GM19023 (cell line): ENCODE measurements around the gene ARHGAP8.
"Not testable (repeated sequence)": the region's sequence is repeated elsewhere in the genome, so short reads cannot be mapped to it uniquely, and the experiment has no call there.

Experiments used
- ATAC-seq: cut with Tn5 transposase; IDR thresholded peaks from one replicate; pipeline ENCODE4 v1.9.1; 2021; ENCODE audit warnings: mild to moderate bottlenecking, moderate library complexity; ENCODE audit not compliant: unreplicated experiment

Gene ARHGAP8

DNA sequence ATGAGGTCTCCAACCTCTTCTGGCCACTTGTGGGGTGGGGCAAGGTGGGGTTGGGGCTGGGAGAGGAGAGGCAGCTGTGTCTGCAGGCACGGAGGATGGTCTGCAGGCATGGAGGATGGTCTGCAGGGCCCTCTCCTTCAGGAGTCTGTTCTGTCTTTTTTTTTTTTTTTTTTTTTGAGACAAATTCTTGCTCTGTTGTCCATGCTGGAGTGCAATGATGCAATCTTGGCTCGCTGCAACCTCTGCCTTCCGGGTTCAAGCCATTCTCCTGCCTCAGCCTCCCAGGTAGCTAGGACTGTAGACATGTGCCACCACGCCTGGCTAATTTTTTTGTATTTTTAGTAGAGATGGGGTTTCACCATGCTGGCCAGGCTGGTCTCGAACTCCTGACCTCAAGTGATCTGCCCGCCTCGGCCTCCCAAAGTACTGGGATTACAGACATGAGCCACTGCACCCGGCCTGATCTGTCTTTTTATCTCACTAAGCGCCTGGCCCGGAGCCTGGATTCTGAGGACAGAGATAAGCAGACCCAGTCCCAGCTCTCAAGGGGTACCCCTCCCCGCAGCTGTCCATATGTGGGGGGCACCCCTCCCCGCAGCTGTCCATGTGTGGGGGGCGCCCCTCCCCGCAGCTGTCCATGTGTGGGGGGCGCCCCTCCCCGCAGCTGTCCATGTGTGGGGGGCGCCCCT, 47.7 kb downstream of the ARHGAP8 start:
- ATAC-seq = not testable (repeated sequence)

GRCh38 chr22:44801476-44801875, 49.1 kb downstream of the ARHGAP8 start:
- ATAC-seq = no peak

GRCh38 chr22:44802071-44802700, 49.8 kb downstream of the ARHGAP8 start:
- no peak for ATAC-seq

DNA sequence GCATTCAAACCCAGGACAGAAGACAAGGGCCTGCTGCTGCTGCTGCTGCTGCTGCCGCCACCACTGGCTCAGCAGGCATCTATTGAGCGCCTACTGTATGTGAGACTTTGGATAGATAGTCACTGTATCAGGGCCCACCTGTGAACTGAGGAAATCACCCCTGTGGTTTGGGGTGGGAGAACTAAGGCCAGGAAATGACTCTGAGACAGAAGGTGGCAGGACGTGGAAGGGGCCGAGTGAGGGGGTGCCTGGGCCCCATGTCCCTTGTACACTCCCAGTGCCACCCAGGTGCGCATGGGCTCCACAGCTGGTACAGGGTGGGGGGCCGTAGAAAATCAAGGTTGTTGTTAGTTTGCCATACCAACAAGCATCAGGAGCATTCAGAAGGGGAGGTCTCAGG, 50.6 kb downstream of the ARHGAP8 start:
- no peak for ATAC-seq

- no peak for ATAC-seq
Measured at GRCh38 chr22:44804327-44804726, 52.0 kb downstream of the ARHGAP8 start.

GRCh38 chr22:44805711-44806110, 53.3 kb downstream of the ARHGAP8 start:
- ATAC-seq = no peak

DNA sequence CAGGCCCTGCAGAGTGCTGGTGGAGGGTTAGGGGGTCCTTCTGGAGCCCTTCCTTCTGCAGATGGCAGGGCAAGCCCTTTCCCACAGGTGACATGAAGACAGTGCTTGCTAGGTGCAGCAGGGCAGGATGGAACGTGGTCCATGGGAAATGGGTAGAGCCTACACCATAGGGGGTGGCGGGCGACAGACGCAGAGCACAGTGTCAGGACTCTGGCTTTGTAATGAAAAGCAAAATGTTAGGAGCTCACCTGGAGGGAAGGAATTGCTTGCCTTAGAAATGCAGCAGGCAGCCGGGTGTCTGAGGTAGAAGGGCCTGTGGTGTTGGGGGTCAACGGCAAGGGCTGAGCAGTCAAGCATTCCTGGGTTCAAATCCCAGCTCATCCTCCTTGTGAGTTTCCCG, 54.9 kb downstream of the ARHGAP8 start:
- no peak for ATAC-seq

- ATAC-seq = no peak
Measured at GRCh38 chr22:44807915-44808690, 55.7 kb downstream of the ARHGAP8 start.

DNA sequence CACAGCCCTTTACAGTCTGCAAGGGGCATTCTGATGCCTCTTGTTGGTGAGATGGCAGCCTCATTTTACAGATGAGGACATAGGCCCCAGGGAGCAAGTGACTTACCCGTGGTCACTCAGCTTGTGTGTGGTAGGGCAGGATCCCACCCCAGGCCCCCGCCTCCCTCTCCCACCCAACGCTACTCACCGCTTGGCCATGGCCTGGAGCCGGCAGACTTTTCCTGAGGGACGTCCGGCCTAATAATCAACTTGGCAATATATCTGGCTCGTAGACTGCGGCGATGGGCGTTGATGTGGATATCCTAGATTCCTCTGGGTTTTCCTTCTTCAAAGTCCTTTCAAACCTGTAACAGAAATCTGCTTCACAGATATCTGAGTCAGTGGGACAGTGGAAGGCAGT, 57.1 kb downstream of the ARHGAP8 start:
- no peak for ATAC-seq

- no peak for ATAC-seq
Measured at GRCh38 chr22:44811141-44811540, 58.8 kb downstream of the ARHGAP8 start.

GRCh38 chr22:44813416-44813815, 61.0 kb downstream of the ARHGAP8 start:
- ATAC-seq = no peak

GRCh38 chr22:44814266-44815098, 62.1 kb downstream of the ARHGAP8 start:
- no peak for ATAC-seq

DNA sequence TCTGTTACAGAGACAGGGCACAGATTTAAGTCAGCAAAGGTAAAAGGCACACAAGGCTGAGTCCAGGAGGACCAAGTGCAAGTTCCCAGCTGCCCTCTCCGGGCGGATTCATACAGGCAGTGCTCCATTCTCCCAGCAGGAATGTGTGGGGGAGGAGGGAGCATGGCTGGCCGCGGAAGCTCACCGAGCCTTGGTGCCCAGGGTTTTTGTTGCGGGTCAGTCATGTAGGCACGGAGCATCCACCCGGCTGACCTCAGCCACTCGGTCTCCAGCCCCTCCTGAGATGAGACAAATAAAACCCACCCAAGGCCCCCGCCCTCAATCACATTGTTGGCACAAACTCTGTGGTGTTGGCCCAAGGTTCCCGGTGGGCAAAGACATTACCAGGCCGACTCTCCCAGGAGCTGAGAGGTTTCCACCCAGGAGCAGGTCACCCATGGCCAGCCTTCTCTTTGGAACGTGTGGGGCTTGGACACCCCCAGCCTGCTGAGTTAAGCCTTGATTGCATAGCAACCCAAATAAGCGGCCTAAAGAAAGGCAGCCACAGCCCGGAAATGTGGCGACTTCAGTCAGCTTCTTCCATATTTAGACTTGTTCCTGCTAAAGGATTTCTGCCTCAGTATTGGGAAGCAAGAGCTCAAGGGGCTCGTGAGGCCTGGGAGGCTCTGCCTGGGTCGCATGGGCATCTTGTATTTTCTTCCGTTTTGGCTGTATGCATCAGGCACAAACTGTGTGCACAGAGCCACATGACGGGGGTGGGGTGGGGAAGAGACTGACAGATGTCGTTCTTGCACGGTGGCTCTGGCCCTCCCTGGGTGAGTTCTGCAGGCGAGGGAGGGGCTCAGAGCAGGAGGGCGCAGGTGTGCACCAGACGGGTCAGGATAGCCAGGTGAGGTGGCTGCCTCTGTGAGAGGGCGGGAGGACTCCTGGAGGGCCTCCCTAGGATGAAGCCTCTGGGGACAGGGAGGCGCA, 63.0 kb downstream of the ARHGAP8 start:
- ATAC-seq = no peak

DNA sequence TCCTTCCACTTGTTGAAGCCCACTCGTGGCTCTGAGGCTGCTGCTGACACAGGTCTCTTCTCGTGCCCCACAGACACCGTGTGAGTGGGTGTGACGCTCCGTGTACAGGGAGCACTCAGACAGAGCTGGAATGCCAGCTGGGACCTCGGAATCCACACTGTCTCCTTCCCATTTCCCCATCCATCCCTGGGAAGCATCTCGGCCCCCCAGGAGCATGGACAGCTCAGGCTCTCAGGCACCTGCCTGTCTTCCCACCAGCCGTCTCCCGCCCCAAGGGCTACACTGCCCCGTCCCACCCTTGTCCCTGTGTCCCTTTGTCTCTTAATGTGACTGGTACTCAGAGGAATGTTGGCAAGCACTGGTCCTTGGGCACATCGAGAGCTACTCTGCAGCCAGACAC, 63.8 kb downstream of the ARHGAP8 start:
- ATAC-seq = no peak

DNA sequence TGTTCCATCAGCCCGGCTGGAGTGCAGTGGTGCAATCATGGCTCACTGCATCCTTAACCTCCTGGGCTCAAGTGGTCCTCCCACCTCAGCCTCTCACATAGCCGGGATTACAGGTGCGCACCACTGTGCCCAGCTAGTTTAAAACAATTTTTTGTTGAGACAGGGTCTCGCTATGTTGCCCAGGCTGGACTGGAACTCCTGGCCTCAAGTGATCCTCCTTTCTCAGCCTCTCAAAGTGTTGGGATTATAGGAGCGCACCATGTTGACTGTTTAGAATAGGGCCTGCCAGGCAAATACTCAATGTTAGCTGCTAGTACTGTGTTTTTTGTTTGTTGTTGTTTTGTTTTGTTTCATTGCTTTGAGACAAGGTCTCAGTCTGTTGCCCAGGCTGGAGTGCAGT, 66.4 kb downstream of the ARHGAP8 start:
- ATAC-seq = no peak

DNA sequence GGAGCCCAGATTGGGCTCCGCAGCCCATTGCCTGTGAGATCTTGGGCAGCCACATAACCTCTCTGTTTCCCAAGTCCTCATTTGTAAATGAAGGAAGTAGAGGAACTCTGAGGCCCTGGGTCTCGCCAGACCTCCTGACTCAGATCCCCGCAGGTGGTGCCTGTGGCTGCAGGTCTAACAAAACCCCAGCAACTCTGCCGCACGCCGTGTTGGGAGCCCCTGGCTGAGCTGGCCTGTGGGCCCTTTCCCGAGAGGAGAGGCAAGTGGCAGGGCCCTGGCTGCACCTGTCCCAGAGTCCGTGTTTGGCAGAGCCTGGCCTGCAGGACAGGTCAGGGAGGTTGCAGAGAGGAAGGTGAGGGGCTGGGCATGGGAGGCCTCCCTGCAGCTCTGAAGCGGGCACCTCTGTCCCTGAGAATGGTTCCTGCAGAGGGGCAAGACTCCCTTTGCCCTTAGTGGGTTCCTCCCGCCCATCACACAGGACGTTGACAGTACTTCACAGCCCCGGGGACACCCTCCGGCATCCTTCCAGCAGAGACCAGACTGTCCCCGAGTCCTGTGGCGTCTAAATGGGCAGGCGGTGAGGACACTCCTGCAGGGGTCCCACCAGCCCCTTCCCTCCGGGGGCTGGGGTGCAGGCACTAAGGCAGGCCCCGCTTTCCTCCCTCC, 67.7 kb downstream of the ARHGAP8 start:
- no peak for ATAC-seq

DNA sequence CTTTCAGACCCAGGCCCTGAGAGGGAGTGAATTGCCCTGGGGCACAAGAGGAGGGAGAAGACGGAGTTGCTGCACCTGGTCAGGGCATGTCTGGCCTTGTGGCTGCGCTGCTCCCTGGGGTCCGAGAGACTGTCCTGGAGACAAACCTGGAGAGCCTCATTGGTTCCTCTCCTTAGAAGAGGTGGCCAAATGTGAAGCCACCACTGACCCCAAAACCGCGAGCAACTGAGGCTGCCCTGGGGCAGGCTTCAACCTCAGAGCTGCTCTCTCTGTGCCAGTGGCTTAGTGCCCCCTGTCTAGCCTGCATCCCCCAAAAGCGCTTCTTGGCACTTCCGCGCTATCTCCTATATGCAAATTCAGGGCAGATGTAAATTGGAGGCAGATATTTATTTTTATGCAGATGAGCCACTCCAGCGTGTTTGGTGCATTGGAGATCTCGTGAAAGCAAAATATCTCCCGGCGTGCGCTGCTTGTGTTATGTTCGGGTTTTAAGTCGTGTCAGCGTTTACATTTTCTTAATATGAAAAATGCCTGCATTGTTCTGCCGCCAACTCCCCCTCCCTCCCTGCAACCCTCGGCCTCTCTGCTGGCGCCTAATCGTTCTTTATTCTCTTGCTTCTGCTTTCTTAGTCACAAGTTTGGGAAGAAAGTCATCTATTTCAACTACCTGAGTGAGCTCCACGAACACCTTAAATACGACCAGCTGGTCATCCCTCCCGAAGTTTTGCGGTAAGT, 69.5 kb downstream of the ARHGAP8 start:
- ATAC-seq = no peak

GRCh38 chr22:44822534-44822933, 70.2 kb downstream of the ARHGAP8 start:
- ATAC-seq = no peak

GRCh38 chr22:44823396-44823795, 71.0 kb downstream of the ARHGAP8 start:
- ATAC-seq = no peak
